HepG2 (cell line): ENCODE measurements around the gene ASAP2. TPM values are rescaled to one million over a fixed set of nuclear protein-coding genes. Genes with fewer than 3 reads are reported as not detected.

Source experiments
- ARID4A ChIP-seq: sonication (generic); formaldehyde crosslinking; IDR thresholded peaks from 2 replicates; pipeline ENCODE4 v1.5.0; 2020; ENCODE audit warnings: mild to moderate bottlenecking, missing genetic modification reagents, borderline replicate concordance
- ARNTL ChIP-seq: sonication (generic); formaldehyde crosslinking; IDR thresholded peaks from 2 replicates; pipeline ENCODE4 v1.4.0; 2020; ENCODE audit warnings: mild to moderate bottlenecking, missing genetic modification reagents
- BRCA1 ChIP-seq: sonication (generic); formaldehyde crosslinking; IDR thresholded peaks from 2 replicates; pipeline ENCODE4 v1.4.0; 2020; ENCODE audit warnings: missing genetic modification reagents
- CEBPG ChIP-seq: IDR thresholded peaks from 2 replicates; pipeline ENCODE4 v1.6.1; 2016
- CREBL2 ChIP-seq: sonication (generic); formaldehyde crosslinking; IDR thresholded peaks from 2 replicates; pipeline ENCODE4 v1.8.1; 2023; ENCODE audit warnings: missing genetic modification reagents, mild to moderate bottlenecking, borderline replicate concordance
- DMAP1 ChIP-seq: IDR thresholded peaks from 2 replicates; pipeline ENCODE4 v1.6.1; 2016
- HDAC2 ChIP-seq: sonication (generic); formaldehyde crosslinking; IDR thresholded peaks from 2 replicates; pipeline ENCODE4 v1.4.0; 2020; ENCODE audit warnings: missing genetic modification reagents
- KLF6 ChIP-seq: IDR thresholded peaks from 2 replicates; pipeline ENCODE4 v1.8.0; 2016; ENCODE audit warnings: missing biosample characterization, missing genetic modification reagents
- MEIS2 ChIP-seq: sonication (generic); formaldehyde crosslinking; IDR thresholded peaks from 2 replicates; pipeline ENCODE4 v1.9.0; 2021; ENCODE audit warnings: mild to moderate bottlenecking, missing genetic modification reagents
- PHF21A ChIP-seq: sonication (generic); formaldehyde crosslinking; IDR thresholded peaks from 2 replicates; pipeline ENCODE4 v1.5.0; 2020; ENCODE audit warnings: mild to moderate bottlenecking, missing genetic modification reagents
- RNF2 ChIP-seq: fragments of 450-650 bp; conservative IDR thresholded peaks from 2 replicates; pipeline ENCODE4 v1.6.1; 2016; ENCODE audit warnings: low read depth
- SOX13 ChIP-seq, 3 experiments: fragments of 450-650 bp in 1 of 3; sonication (generic) in 1 of 3; formaldehyde crosslinking in 1 of 3; IDR thresholded peaks in 2 of 3; conservative IDR thresholded peaks in 1 of 3; 2 replicates each; pipeline versions ENCODE4 v1.5.0 to v1.6.1; 2016 to 2020; ENCODE audit warnings: antibody characterized with exemption in 1 of 3, mild to moderate bottlenecking in 1 of 3, missing compliant biosample characterization in 1 of 3, missing genetic modification reagents in 1 of 3, moderate library complexity in 1 of 3
- TFDP2 ChIP-seq: sonication (generic); formaldehyde crosslinking; IDR thresholded peaks from 2 replicates; pipeline ENCODE4 v1.4.0; 2020; ENCODE audit warnings: missing genetic modification reagents
- ZMYM3 ChIP-seq: sonication (generic); formaldehyde crosslinking; IDR thresholded peaks from 2 replicates; pipeline ENCODE4 v1.5.1; 2020; ENCODE audit warnings: mild to moderate bottlenecking, missing genetic modification reagents
- ZNF230 ChIP-seq: sonication (generic); formaldehyde crosslinking; IDR thresholded peaks from 2 replicates; pipeline ENCODE4 v1.4.0; 2020; ENCODE audit warnings: mild to moderate bottlenecking, missing genetic modification reagents
- ZNF501 ChIP-seq: sonication (generic); formaldehyde crosslinking; IDR thresholded peaks from 2 replicates; pipeline ENCODE4 v1.5.1; 2020; ENCODE audit warnings: mild to moderate bottlenecking, moderate library complexity, missing genetic modification reagents
- ZNF552 ChIP-seq: sonication (generic); formaldehyde crosslinking; IDR thresholded peaks from 2 replicates; pipeline ENCODE4 v1.9.0; 2022; ENCODE audit warnings: missing genetic modification reagents, mild to moderate bottlenecking, borderline replicate concordance
- ZNF574 ChIP-seq: sonication (generic); formaldehyde crosslinking; IDR thresholded peaks from 2 replicates; pipeline ENCODE4 v1.4.0; 2020; ENCODE audit warnings: missing genetic modification reagents
- ZNF605 ChIP-seq: sonication (generic); formaldehyde crosslinking; IDR thresholded peaks from 2 replicates; pipeline ENCODE4 v1.8.0; 2022; ENCODE audit warnings: mild to moderate bottlenecking, missing genetic modification reagents
- ZNF644 ChIP-seq: IDR thresholded peaks from 2 replicates; pipeline ENCODE4 v1.6.1; 2016; ENCODE audit warnings: low read depth
- ZNF670 ChIP-seq: sonication (generic); formaldehyde crosslinking; IDR thresholded peaks from 2 replicates; pipeline ENCODE4 v1.8.0; 2022; ENCODE audit warnings: mild to moderate bottlenecking, missing genetic modification reagents, borderline replicate concordance
- ZNF709 ChIP-seq: sonication (generic); formaldehyde crosslinking; IDR thresholded peaks from 2 replicates; pipeline ENCODE4 v1.5.0; 2020; ENCODE audit warnings: mild to moderate bottlenecking, missing genetic modification reagents
- ZSCAN9 ChIP-seq: IDR thresholded peaks from 2 replicates; pipeline ENCODE4 v1.6.1; 2016; ENCODE audit warnings: borderline replicate concordance
- polyA plus RNA-seq, 8 experiments: library from polyadenylated mRNA; depleted of rRNA in 3 of 8; stranded (reverse) in 7 of 8; unstranded in 1 of 8; fragments of >200 nt; fragmentation: Illumina TruSeq in 4 of 8; extraction: Trizol in 4 of 8; gene quantifications; 2 replicates each; pipeline versions ENCODE4 v1.2.1 to v1.2.3, GENCODE V29; 2011 to 2016; ENCODE audit warnings: low read depth in 4 of 8, missing spikeins in 1 of 8, mixed read lengths in 1 of 8; ENCODE audit not compliant: insufficient read depth in 1 of 8
- total RNA-seq, 5 experiments: library from RNA; depleted of rRNA; stranded (reverse); fragments of >200 nt; fragmentation: Illumina TruSeq; extraction: Trizol; gene quantifications; 2 replicates each; pipeline ENCODE4 v1.2.3, GENCODE V29; 2016; ENCODE audit warnings: low read depth in 1 of 5

ASAP2 gene
- total and polyA plus RNA-seq, 2 of the 13 experiments (the other 11 are each of a cell fraction or from before 2014, with no cell fraction given): 7.3 to 22.3 TPM

GRCh38 chr2:9335322-9335832, 128.8 kb downstream of the ASAP2 start (continued):
- TF ChIP-seq ZNF670 (CRISPR knock-in tag) (peak; percentile 75), DMAP1 (CRISPR knock-in tag) (0 out of 2 replicates have a peak, but pooled peaks have one; percentile 50), KLF6 (CRISPR knock-in tag) (peak; percentile 68; the same call in 1 of the 2 replicates), SOX13 (IDR thresholded peaks at IDR 0.05) (no peak), SOX13 (CRISPR knock-in tag; conservative IDR thresholded peaks at IDR 0.05 in 1 of 2, IDR thresholded peaks at IDR 0.05 in 1 of 2) (peak in 1 of 2 experiments; percentile 56; a peak in 1 of 4 replicates), BRCA1 (CRISPR knock-in tag) (peak; percentile 79; the same call in 1 of the 2 replicates), ZMYM3 (peak; percentile 63), CREBL2 (CRISPR knock-in tag) (no peak), CEBPG (CRISPR knock-in tag) (peak; percentile 61), RNF2 (peak; percentile 69; the same call in 1 of the 2 replicates), ARNTL (CRISPR knock-in tag) (0 out of 2 replicates have a peak, but pooled peaks have one; percentile 22), ZNF644 (CRISPR knock-in tag) (peak; percentile 62; the same call in 1 of the 2 replicates), TFDP2 (CRISPR knock-in tag) (peak; percentile 72), ZNF552 (CRISPR knock-in tag) (peak; percentile 80), ZNF230 (CRISPR knock-in tag) (peak; percentile 78; the same call in 1 of the 2 replicates), ZNF709 (CRISPR knock-in tag) (peak; percentile 68; the same call in 1 of the 2 replicates), MEIS2 (peak; percentile 93), ZNF605 (CRISPR knock-in tag) (no peak), PHF21A (CRISPR knock-in tag) (peak; percentile 72), ZNF574 (CRISPR knock-in tag) (peak; percentile 54), ZSCAN9 (CRISPR knock-in tag) (peak; percentile 62), ZNF501 (peak; percentile 30; the same call in 1 of the 2 replicates), HDAC2 (peak; percentile 91), ARID4A (CRISPR knock-in tag) (peak; percentile 63; the same call in 1 of the 2 replicates)
